Peyer's patch (tissue), 4 donors: ENCODE results near the gene TMEM92.

Source experiments
- CTCF ChIP-seq, 6 experiments: fragments of 450-650 bp in 4 of 6; fragments of 200-600 bp in 2 of 6; sonication (generic) in 1 of 6; IDR thresholded peaks; one replicate each; pipeline ENCODE4 v1.5.1; 2017 to 2019; ENCODE audit warnings: antibody characterized with exemption in 6 of 6, mild to moderate bottlenecking in 3 of 6, moderate library complexity in 1 of 6
- POLR2A ChIP-seq, 2 donors: fragments of 450-650 bp; IDR thresholded peaks; one replicate each; pipeline ENCODE4 v1.5.1; 2017; ENCODE audit warnings: antibody characterized with exemption in 2 of 2, mild to moderate bottlenecking in 2 of 2, moderate library complexity in 2 of 2

GRCh38 chr17:50326831-50327364 lies 52.6 kb downstream of the TMEM92 start:
- no peak for TF ChIP-seq CTCF (IDR thresholded peaks at IDR 0.05)
- no peak for TF ChIP-seq POLR2A (IDR thresholded peaks at IDR 0.05)
